NCI-H2196 (cell line): ENCODE measurements around the gene ARID4A.
"Not testable (repeated sequence)": the region's sequence is repeated elsewhere in the genome, so short reads cannot be mapped to it uniquely, and the experiment has no call there.

Experiments
- DNase-seq: peaks from one replicate; lab custom pipeline; 2025; ENCODE audit not compliant: unreplicated experiment; lab: John Stamatoyannopoulos, UW

Gene ARID4A

DNA sequence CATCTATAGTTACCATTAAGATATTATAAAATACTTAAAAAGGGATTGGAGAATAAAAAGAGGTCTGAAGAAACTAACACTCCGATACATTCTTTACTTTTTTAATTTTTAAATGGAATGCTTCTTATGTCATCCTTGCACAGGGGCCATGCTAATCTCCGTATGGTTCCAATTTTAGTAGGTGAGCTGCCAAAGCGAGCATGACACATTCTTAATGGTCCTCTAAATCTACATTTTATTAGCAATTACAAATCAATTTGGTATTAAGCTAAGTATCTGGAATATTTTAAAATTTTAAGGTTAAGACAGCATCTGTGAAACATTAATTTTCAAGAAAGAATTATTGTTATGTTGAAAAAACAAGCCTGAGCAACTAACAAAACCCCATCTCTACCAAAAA lies 6.2 kb upstream of the ARID4A start:
- DNase-seq: no peak

GRCh38 chr14:58294201-58294600 lies 4.2 kb upstream of the ARID4A start:
- no peak for DNase-seq

DNA sequence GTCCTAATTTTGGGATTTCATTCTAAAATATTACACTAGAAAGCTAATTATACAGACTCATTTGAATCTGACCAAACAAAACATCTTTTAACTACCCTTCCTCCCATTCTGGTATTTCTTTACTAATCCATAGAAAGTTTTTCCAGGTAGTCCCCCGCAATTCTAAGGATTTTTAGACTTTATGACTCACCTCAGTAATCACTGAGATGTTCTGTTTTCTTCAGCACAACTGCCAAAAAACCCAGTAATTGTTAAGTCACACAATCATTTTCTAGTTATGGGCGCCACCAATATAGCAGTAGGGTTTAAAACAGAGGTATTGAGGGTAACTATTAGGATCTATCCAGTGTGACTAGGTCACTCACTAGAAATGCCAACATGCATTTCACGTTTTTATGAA lies 1.6 kb upstream of the ARID4A start:
- DNase-seq: no peak

GRCh38 chr14:58297412-58297761 lies 968 bp upstream of the ARID4A start:
- no peak for DNase-seq

DNA sequence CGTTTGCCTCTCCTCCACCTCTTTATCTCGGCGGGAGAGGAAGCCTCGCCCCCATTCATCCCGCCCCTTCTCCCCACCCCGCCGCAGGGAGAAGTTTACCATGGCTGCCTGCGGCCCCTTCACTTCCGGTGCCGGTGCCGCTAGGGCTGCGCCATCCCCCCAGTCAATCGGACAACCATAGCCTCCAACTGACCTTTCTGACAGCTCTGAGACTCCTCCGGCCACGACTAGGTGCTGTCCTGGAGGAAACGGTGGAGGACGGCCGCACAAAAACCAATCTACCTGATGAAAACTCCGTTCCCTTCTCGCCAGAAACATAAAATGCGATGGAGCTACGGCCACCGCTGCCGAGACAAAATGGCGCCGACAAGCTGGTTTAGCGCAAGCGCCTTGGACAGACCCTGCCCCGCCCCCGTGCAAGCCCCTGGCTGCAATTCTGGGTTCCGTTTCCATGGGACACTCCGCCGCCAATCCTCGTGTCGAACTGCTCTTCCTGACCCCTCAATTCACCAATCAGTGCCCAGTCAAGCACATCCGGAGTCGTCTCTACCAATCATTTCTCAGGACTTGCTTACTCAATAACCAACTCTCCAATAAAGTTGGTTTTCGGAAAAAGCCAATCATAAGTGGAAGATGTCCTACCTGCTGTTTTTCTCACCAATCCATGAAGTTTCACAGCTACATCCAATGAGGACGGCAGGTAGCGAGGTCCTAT lies 436 bp upstream of the ARID4A start:
- DNase-seq: peak; percentile 98

- DNase-seq: no peak
These were observed 1.3 kb downstream of the ARID4A start for GRCh38 chr14:58299401-58300330.

- no peak for DNase-seq
These were observed 3.1 kb downstream of the ARID4A start for GRCh38 chr14:58301416-58301815.

DNA sequence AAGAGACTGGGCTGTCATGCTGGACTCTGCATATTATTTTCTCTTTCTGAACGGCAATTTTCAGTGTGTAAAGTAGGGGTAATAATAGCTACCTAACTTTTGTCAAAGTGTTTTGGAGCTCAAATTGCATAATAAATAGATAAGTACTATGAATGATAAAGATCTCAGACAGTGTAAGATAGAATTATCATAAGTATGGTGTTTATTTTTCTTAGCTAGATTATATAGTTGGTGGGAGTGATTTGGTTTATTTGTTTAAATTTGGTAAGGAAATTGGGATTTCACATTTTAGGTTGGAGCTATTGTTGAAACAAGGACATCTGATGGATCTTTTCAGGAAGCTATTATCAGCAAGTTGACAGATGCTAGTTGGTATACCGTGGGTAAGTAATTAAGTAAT lies 7.4 kb downstream of the ARID4A start:
- no peak for DNase-seq

DNA sequence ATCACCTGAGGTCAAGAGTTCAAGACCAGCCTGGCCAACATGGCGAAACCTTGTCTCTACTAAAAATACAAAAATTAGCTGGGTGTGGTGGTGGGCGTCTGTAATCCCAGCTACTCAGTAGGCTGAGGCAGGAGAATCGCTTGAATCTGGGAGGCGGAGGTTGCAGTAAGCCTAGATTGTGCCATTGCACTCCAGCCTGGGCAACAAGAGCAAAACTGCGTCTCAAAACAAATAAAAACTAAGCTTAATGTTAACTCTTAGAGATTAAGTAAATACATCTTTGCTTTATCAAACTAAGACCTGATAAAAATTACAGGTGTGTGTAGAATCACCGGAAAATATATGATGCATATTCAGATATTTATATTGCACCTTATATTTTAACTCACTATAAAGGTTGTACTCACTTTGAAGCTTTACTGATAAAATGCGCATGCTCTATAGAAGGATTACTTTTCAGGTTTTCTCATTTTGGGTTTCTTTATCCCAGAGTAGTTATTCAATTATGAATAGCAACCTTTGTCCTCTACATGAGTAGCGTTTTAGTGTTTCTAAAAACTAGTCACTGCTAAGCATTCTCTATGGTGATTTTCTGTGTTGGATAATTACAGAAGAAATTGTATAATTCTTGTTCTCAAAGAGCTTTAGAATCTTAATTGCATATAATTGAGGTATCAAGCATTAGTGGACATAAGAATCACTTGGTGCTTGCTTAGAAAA lies 9.4 kb downstream of the ARID4A start:
- no peak for DNase-seq

DNA sequence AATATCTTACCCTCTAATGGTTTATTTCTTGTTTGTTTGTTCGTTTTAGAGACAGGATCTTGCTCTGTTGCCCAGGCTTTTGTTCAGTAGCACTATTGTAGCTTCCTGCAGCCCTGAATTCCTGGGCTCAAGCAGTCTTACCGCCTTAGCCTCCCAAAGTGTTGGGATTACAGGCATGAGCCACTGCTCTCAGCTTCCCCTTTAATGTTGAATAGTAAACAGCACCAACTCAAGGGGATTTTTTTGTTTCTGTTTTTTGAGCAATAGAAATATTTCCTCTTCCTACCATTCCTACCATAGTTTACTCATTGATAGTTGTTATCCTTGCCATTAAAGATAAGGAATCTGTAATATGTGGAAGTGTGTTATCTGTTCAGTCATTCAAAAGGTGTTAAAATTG lies 10.7 kb downstream of the ARID4A start:
- no peak for DNase-seq

- DNase-seq: no peak
These were observed 15.3 kb downstream of the ARID4A start for GRCh38 chr14:58313699-58314098.

GRCh38 chr14:58315606-58316005 lies 17.3 kb downstream of the ARID4A start:
- no peak for DNase-seq

GRCh38 chr14:58327019-58327418 lies 28.7 kb downstream of the ARID4A start:
- no peak for DNase-seq

- peak; percentile 98 for DNase-seq
These were observed 32.8 kb downstream of the ARID4A start for GRCh38 chr14:58331111-58331510.

DNA sequence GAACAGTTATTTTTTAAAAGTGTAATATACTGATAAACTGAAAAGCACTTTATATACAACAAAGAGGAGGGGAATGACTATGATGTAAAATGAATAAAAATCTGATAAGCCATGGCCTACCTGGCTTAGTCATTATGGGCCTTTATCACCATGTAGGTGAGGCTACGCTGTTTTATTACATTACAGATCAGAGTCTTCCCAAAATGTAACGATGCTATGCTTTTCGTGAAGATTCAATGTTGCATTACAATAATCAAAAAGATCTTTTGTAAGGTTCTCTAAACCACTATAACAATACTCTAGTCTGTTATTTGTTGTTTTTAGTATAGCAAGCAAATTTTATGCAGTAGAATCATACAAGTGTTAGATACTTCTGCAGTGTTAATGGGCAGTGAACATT lies 34.2 kb downstream of the ARID4A start:
- DNase-seq: no peak

- DNase-seq: not testable (repeated sequence)
These were observed 41.3 kb downstream of the ARID4A start for GRCh38 chr14:58339666-58340065.

DNA sequence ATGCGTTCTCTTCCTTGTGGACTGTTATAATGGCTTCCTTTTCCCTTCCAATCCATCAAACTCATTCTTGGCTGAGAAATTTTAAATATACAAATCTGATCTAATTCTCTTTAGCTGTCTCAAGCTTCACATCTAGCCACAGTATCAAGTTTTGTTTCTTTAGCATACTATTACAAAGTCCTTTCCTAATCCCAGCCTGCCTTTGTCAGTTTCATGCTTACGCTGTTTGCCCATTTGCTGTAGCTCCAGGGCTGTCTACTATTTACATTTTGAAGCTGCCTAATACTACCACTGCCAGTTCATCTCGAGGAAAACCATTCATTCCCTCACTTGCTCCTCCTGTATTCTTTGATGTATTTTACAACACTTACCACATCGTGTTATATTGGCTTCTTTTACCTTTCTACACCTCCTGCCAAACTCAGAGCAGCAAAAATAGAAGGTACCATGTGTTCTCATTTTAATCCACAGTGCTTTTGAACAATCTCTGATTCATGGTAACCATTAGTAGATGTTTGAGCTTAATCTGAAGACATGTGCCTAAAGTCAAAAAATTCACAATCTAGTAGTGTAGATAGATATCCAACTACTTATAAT lies 42.9 kb downstream of the ARID4A start:
- DNase-seq: no peak

GRCh38 chr14:58343535-58343934 lies 45.2 kb downstream of the ARID4A start:
- not testable (repeated sequence) for DNase-seq

- no peak for DNase-seq
These were observed 55.4 kb downstream of the ARID4A start for GRCh38 chr14:58353516-58354299.

GRCh38 chr14:58354808-58355207 lies 56.5 kb downstream of the ARID4A start:
- no peak for DNase-seq

GRCh38 chr14:58356268-58356667 lies 57.9 kb downstream of the ARID4A start:
- DNase-seq: no peak
